GM18505 (cell line): ENCODE measurements around the gene MLC1.

Source experiments
- ATAC-seq: cut with Tn5 transposase; IDR thresholded peaks from one replicate; pipeline ENCODE4 v1.9.1; 2021; ENCODE audit not compliant: unreplicated experiment
- POLR2A ChIP-seq: IDR thresholded peaks from 4 replicates; pipeline ENCODE4 v1.6.1; 2011; ENCODE audit warnings: borderline replicate concordance; ENCODE audit not compliant: insufficient read depth, insufficient read length; ENCODE audit errors: extremely low read depth

MLC1 gene

GRCh38 chr22:50062509-50063135, 22.6 kb downstream of the MLC1 start:
- ATAC-seq, result no peak
- no peak for TF ChIP-seq POLR2A

DNA sequence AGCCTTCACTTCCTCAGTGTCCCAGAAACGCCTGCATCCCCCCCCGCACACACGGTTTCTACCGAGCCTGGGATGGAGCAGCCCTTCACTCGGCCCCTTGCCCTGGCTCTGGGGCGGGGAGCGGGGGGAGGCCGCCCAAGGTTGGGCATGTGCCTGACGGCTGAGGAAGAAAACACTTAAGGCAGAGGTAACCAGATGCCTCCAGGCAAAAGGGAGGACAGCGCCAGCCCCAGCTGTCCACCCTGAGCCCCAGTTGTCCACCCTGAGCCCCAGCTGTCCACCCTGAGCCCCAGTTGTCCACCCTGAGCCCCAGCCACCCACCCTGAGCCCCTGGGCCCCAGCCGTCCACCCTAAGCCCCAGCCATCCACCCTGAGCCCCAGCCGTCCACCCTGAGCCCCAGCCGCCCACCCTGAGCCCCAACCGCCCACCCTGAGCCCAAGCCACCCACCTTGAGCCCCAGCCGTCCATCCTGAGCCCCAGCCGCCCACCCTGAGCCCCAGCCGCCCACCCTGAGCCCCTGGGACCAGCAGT, 23.3 kb downstream of the MLC1 start:
- no peak for TF ChIP-seq POLR2A
- no peak for ATAC-seq

DNA sequence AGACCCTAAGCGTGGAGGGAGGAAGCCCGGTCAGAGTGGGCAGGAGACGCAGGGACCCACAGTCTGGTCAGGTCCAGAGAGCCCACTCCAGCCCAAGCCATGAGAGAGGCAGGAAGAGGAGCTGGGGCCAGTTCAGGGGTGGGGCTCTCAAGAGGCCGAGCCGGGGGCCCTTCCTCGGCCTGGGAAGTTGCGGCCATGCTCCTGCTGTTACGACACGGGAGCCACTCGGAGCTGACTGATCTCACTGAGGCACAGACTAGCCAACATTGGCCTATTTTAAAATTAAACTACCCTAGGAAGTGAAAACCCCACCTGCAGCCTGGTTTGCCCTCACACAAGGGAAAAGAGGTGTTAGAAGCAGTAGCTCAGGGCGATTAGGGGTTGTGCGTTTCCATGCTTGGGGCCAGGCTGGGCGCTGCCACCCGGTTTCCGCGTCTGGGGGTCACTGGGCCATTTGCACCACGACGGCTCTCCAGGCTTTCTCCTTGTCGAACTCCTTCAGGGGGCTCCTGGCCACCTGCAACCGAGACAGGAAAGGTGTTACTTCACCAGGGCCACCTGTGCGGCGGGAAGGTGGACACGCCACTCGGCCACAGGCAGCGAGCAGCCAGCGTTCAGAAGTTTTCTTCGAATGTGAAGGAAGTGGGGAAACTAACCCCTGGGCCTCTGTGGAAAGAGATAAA, 23.9 kb downstream of the MLC1 start:
- no peak for ATAC-seq
- TF ChIP-seq POLR2A, result no peak

DNA sequence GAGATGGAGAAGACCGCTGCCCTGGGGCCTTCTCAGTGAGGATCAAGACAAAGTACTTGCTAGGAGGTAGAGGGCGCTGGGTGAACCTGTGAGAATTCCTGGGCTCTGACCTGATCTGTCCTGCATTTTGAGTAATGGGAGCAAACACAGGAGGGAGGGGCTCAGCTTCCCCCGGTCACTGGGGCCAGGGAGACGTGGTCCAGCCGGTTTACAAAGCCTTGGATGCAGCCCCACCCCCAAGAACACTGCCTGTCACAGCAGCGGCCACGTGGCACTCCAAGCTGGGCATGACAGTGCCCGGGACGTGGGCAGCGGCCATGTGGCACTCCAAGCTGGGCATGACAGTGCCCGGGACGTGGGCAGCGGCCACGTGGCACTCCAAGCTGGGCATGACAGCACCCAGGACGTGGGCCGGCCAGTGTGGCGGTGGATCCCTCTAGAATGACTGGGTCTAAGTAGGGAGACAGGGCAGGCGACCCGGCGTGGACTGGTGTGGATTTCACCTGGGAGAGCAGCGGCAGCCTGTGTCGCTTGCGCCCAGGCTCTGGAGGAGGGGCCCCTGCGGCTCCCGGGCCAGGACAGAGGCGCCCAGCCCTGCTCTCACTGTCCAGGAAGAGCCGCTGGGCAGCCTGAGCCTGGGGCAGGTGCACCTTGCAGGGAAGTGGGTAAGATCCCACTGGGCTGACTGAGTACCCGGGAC, 24.6 kb downstream of the MLC1 start:
- no peak for ATAC-seq
- no peak for TF ChIP-seq POLR2A

DNA sequence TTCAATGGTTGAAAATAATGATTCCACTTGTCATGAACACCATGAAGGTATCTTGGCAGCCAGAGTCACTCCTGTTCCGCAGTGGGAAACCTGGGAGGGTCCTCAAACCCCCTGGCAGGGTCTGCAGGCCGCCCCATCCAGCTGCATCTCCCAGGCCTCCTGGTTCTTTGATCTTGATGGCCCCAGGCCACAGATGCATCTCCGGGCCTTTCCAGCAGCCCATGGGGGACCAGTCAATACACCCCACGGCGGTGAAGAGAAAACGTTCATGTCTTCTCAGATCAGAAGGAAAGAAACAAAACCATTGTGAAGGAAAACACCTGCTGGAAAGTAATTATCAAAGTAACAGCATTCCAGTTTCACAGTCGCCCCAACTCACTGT, 25.4 kb downstream of the MLC1 start:
- no peak for TF ChIP-seq POLR2A
- ATAC-seq, result no peak

GRCh38 chr22:50058906-50059880, 26.0 kb downstream of the MLC1 start:
- ATAC-seq, result no peak

DNA sequence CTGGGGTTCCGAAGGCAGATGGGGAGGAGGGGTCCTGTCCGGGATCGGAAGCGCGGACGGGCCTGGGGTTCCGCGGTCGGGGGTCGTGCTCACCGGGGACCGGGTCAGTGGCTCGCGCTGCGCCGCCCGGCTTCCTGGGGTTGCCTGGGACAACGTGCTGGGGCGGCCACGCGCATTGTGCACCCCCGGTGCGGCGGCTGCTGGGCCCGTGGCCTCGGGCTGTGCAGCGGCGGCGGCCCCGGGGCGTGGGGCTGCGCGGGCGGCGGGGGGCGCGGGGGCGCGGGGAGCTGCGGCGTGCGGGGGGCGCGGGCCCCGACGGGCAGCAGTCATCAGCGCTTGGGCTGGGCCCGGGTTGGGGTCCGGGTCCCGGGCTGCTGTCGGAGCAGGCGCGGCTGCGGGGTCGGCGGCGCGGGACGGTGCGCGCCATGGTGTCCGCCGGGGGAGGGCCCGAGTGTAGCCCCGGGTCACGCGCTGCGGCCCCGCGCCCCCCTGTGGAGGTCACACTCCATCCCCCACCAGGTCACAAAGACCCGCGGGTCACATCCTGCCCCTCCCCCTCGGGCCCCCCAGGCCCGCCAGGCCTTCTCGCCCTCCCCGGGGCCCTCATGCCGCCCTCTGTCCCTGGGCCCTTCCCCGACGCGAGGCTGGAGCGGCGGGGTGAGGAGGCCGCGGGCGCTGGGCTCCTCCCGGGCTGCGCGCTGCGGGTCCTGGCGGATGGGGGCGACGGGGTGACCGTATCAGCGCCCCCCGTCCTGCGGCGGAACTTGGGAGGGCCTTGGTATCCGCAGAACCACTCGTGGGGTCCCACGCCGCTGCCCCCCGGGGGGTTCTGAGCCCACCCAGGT, 26.9 kb downstream of the MLC1 start, which contains the start of gene TTLL8:
Gene TTLL8, minus strand, starts transcription at position 238 of the 845 bp plus-strand sequence.
- ATAC-seq, result no peak

More at GRCh38 chr22:50058906-50059880, 26.0 kb downstream of the MLC1 start:
- no peak for TF ChIP-seq POLR2A

DNA sequence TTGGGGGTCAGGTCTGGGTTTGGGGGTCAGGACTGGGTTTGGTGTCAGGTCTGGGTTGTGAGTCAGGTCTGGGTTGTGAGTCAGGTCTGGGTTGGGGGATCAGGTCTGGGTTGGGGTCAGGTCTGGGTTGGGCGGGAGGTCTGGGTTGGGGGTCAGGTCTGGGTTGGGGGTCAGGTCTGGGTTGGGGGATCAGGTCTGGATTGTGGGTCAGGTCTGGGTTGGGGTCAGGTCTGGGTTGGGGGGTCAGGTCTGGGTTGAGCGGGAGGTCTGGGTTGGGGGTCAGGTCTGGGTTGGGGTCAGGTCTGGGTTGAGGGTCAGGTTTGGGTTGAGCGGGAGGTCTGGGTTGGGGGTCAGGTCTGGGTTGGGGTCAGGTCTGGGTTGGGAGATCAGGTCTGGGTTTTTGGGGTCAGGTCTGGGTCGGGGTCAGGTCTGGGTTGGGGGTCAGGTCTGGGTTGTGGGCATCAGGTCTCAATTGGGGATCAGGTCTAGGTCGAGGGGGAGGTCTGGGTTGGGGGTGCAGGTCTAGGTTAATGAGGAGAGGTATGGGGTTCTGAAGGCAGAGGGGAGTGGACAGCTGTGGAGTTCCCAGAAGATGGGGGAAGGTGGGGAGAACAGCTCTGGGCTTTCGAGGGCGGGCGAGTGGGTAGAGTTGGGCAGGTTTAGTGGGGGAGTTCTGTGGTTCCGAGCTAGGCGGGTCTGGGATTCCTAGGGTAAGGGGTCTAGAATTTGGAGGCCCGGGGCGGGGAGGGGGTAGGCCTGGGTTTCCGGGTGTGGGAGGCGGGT, 27.8 kb downstream of the MLC1 start:
- TF ChIP-seq POLR2A, result no peak
- no peak for ATAC-seq

More for the DNA sequence above, 26.9 kb downstream of the MLC1 start, which contains the start of gene TTLL8:
- no peak for TF ChIP-seq POLR2A

GRCh38 chr22:50056214-50056972, 28.8 kb downstream of the MLC1 start:
- no peak for ATAC-seq
- no peak for TF ChIP-seq POLR2A

DNA sequence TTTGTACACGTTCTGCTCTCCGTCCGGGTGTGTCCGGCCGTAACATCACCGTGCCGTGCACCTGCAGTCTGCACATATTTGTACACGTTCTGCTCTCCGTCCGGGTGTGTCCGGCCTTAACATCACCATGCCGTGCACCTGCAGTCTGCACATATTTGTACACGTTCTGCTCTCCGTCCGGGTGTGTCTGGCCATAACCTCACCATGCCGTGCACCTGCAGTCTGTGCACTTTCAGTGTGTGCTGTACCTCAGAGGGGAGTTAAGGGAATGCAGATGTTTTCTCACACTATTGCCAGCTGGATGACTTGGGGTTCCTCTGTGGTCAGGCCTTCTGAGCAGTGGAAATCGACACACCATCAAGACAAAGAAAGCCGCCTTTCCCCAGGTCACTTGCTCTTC, 31.4 kb downstream of the MLC1 start:
- TF ChIP-seq POLR2A, result no peak
- ATAC-seq, result no peak

DNA sequence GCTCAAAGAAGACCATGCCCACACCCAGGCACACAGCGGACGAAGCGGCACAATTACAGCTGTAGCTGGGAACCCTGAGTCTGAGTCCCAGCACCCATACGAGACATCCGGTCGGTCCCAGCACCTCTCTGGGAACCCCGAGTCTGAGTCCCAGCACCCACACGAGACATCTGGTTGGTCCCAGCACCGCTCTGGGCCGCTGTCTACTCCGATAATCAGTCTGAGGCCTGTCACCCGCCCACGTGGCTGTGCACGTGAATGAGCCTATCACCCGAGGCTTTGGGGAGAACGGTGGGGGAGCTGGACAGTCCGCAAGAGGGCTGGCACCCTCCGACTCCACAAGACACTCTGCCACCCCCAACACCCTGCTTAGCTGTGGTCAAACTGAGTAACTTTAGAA, 33.3 kb downstream of the MLC1 start:
- ATAC-seq, result no peak
- TF ChIP-seq POLR2A, result no peak
